Right lobe of liver (tissue), 6 donors: ENCODE measurements around the gene SEC63. TPM values are rescaled to one million over a fixed set of nuclear protein-coding genes. Genes with fewer than 3 reads are reported as not detected.

Source experiments
- ATAC-seq, 4 donors: fragments of 200-7000 bp; cut with Tn5 transposase; one replicate each; pipeline ENCODE4 v1.9.1; 2020; ENCODE audit warnings: mild to moderate bottlenecking in 4 of 4, moderate library complexity in 4 of 4
- DNase-seq, 3 donors: peaks; one replicate each; pipeline ENCODE4 v3.0.0-alpha.2; 2020
- H3K27ac ChIP-seq, 3 donors: fragments of 200-600 bp; one replicate each; pipeline ENCODE4 v1.8.0; 2022
- H3K27me3 ChIP-seq, 2 donors: fragments of 200-600 bp; one replicate each; pipeline ENCODE4 v1.8.0; 2022
- H3K36me3 ChIP-seq, 4 donors: fragments of 200-600 bp; sonication (generic) in 1 of 4; one replicate each; pipeline versions ENCODE4 v1.5.1 to v1.8.0; 2017 to 2022; ENCODE audit warnings: control low read depth in 1 of 4
- H3K4me1 ChIP-seq, 4 donors: fragments of 200-600 bp; sonication (generic) in 1 of 4; one replicate each; pipeline versions ENCODE4 v1.5.1 to v1.8.0; 2017 to 2022; ENCODE audit warnings: control low read depth in 1 of 4
- H3K4me3 ChIP-seq, 3 donors: fragments of 200-600 bp; one replicate each; pipeline ENCODE4 v1.8.0; 2022
- H3K9me3 ChIP-seq, 4 donors: fragments of 200-600 bp; sonication (generic) in 1 of 4; one replicate each; pipeline versions ENCODE4 v1.5.1 to v1.8.0; 2017 to 2022; ENCODE audit warnings: control low read depth in 1 of 4
- CTCF ChIP-seq, 4 donors: fragments of 200-600 bp in 3 of 4; fragments of 450-650 bp in 1 of 4; IDR thresholded peaks; one replicate each; pipeline versions ENCODE4 v1.5.1 to v1.8.0; 2016 to 2022; ENCODE audit warnings: antibody characterized with exemption in 4 of 4, mild to moderate bottlenecking in 2 of 4
- POLR2A ChIP-seq: fragments of 450-650 bp; IDR thresholded peaks from one replicate; pipeline ENCODE4 v1.6.1; 2017; ENCODE audit warnings: antibody characterized with exemption, mild to moderate bottlenecking
- WGBS: methylation state at CpG from one replicate; pipeline ENCODE4 v1.1.6; 2018; ENCODE audit warnings: low coverage, low lambda C conversion rate; ENCODE audit not compliant: insufficient coverage; ENCODE audit errors: missing lambda C conversion rate; 5-methylcytosine and 5-hydroxymethylcytosine counted together
- intact Hi-C, 2 donors: fragments of 100-400 bp; cut with DNase I; formaldehyde crosslinking; loops; one replicate each; pipeline versions ENCODE4 v1.11.2 to v1.14.1; 2022
- small RNA-seq, 2 experiments: library from RNA; depleted of rRNA; stranded (forward); fragments of <200 nt; gene quantifications; one replicate each; pipeline ENCODE3, GENCODE V24; 2016
- total RNA-seq, 6 experiments: library from RNA; depleted of rRNA in 2 of 6; stranded (reverse); fragments of >200 nt in 2 of 6; fragmentation: NEBNext Ultra II Directional in 3 of 6; extraction: Animal tissue kit (Norgen Biotek cat#: 25700) in 3 of 6; gene quantifications; one replicate each; pipeline versions ENCODE4 v1.1.0 to v1.2.4, GENCODE V29; 2016 to 2023
- donor health status: DM: no; HTN: yes; CAD: no.
- donor health status: DM: no; HTN: no; CAD: no.
- donor health status: DM: no; HTN: no; CAD: no.
- donor health status: DM: no; HTN: yes; CAD: no.
- donor health status: DM: no; HTN: yes; CAD: no.

The SEC63 gene
- total RNA-seq, 6 experiments from 2014 or later, result 22.7 to 81.9 (median 66.8) TPM

GRCh38 chr6:107819217-107819616, 138.8 kb downstream of the SEC63 start:
- intact Hi-C loops, result no loop called here
- H3K9me3 ChIP-seq, result no peaks in the 10 kb centered on the region
- H3K4me1 ChIP-seq, result peaks cover 0 to 66% (median 35%) of the 10 kb centered on the region in 4 donors
- TF ChIP-seq POLR2A (no peak), CTCF (IDR thresholded peaks at IDR 0.05) (no peak)
- ATAC-seq (no peak), DNase-seq (no peak)
- H3K27ac ChIP-seq, result peak overlapping the region; percentile 87 to 94 (median 91)
- 72% methylated on average over 2 of the region's 2 CpGs for WGBS
- H3K27me3 ChIP-seq, result no peaks in the 10 kb centered on the region
- H3K36me3 ChIP-seq, result no peaks in the 10 kb centered on the region
- H3K4me3 ChIP-seq, result no peak overlapping the region

- TF ChIP-seq POLR2A, result no peak
- TF ChIP-seq CTCF (IDR thresholded peaks at IDR 0.05), result no peak
- Histone ChIP-seq H3K27me3 (no peaks in the 10 kb centered on the region), H3K9me3 (no peaks in the 10 kb centered on the region), H3K4me3 (no peak overlapping the region), H3K36me3 (no peaks in the 10 kb centered on the region), H3K4me1 (peaks cover 0 to 59% (median 33%) of the 10 kb centered on the region in 4 donors), H3K27ac (peak overlapping the region; percentile 87 to 94 (median 91))
- ATAC-seq (peak in 3 of 4 donors; percentile 8 to 16 (median 9)), DNase-seq (no peak)
- intact Hi-C loops, result no loop called here
- 33% methylated on average over 1 of the region's 1 CpG for WGBS
Observed at GRCh38 chr6:107818272-107818671, 139.7 kb downstream of the SEC63 start.

GRCh38 chr6:107817784-107818183, 140.2 kb downstream of the SEC63 start:
- Histone ChIP-seq H3K27me3 (no peaks in the 10 kb centered on the region), H3K36me3 (no peaks in the 10 kb centered on the region), H3K9me3 (no peaks in the 10 kb centered on the region), H3K4me1 (peaks cover 0 to 57% (median 33%) of the 10 kb centered on the region in 4 donors), H3K4me3 (no peak overlapping the region), H3K27ac (peak overlapping the region; percentile 87 to 94 (median 91))
- ATAC-seq (peak in 1 of 4 donors; percentile 14), DNase-seq (no peak)
- intact Hi-C loops, result no loop called here
- TF ChIP-seq POLR2A, result no peak
- WGBS, result 44% methylated on average over 4 of the region's 4 CpGs

Small RNA genes within 50 kb of the gene (small RNA-seq; reads per million reads assigned to genes)
- gene MTHFD2P3, result 0 reads per million in 2 experiments
- 0 reads per million in 2 experiments for gene RF00045
- 0 reads per million in 2 experiments for gene RNU6-437P

Other genes starting within 250 kb of the SEC63 start
- 1 to 10 TPM; 1.0 to 4.9 (median 1.5) TPM for gene SCML4, start 133.9 kb downstream of the SEC63 start, total RNA-seq
- gene OSTM1, start 116.5 kb upstream of the SEC63 start, total RNA-seq, result 10 to 100 TPM; 13.1 to 31.6 (median 19.7) TPM
- not detected for gene NR2E1, start 207.8 kb upstream of the SEC63 start, total RNA-seq